SK-N-SH treated with all-trans-retinoic acid at 6 μM for 48 hours (cell line): ENCODE results near the gene ZSWIM6.

Source experiments
- ARNTL ChIP-seq: fragments of 450-650 bp; formaldehyde crosslinking; IDR thresholded peaks from 2 replicates; pipeline ENCODE4 v1.5.0; 2020; ENCODE audit warnings: low read depth, mild to moderate bottlenecking, moderate library complexity, borderline replicate concordance
- BACH2 ChIP-seq: fragments of 250-450 bp; sonication (Bioruptor Pico); IDR thresholded peaks from 2 replicates; pipeline ENCODE4 v1.9.0; 2021; ENCODE audit warnings: mild to moderate bottlenecking, borderline replicate concordance
- PATZ1 ChIP-seq: fragments of 250-450 bp; sonication (Bioruptor Pico); IDR thresholded peaks from 2 replicates; pipeline ENCODE4 v1.8.0; 2020; ENCODE audit warnings: mild to moderate bottlenecking, moderate library complexity, borderline replicate concordance
- TCF4 ChIP-seq: fragments of 250-450 bp; sonication (Bioruptor Pico); IDR thresholded peaks from 2 replicates; pipeline ENCODE4 v1.8.0; 2021; ENCODE audit warnings: mild to moderate bottlenecking, moderate library complexity, borderline replicate concordance
- TOX ChIP-seq: fragments of 250-450 bp; sonication (Bioruptor Pico); IDR thresholded peaks from 2 replicates; pipeline ENCODE4 v1.8.0; 2021; ENCODE audit warnings: mild to moderate bottlenecking, moderate library complexity, borderline replicate concordance
- TSHZ2 ChIP-seq: fragments of 250-450 bp; sonication (Bioruptor Pico); IDR thresholded peaks from 2 replicates; pipeline ENCODE4 v1.5.0; 2020; ENCODE audit warnings: mild to moderate bottlenecking, moderate library complexity
- ZC3H10 ChIP-seq: fragments of 250-450 bp; sonication (Bioruptor Pico); IDR thresholded peaks from 2 replicates; pipeline ENCODE4 v1.5.1; 2021; ENCODE audit warnings: mild to moderate bottlenecking, moderate library complexity
- ZFP3 ChIP-seq: fragments of 250-450 bp; sonication (Bioruptor Pico); IDR thresholded peaks from 2 replicates; pipeline ENCODE4 v1.5.0; 2020; ENCODE audit warnings: mild to moderate bottlenecking, moderate library complexity
- ZNF565 ChIP-seq: fragments of 450-650 bp; formaldehyde crosslinking; conservative IDR thresholded peaks from 2 replicates; pipeline ENCODE4 v1.5.0; 2020; ENCODE audit warnings: low read depth, mild to moderate bottlenecking, moderate library complexity
- TF ChIP-seq, protein P1 (sequence below): fragments of 250-450 bp; sonication (Bioruptor Pico); IDR thresholded peaks from 2 replicates; pipeline ENCODE4 v1.5.1; 2021; ENCODE audit warnings: mild to moderate bottlenecking, moderate library complexity
- TF ChIP-seq, protein P2 (sequence below): fragments of 250-450 bp; sonication (Bioruptor Pico); IDR thresholded peaks from 2 replicates; pipeline ENCODE4 v1.5.1; 2020; ENCODE audit warnings: low read depth, mild to moderate bottlenecking, moderate library complexity

DNA sequence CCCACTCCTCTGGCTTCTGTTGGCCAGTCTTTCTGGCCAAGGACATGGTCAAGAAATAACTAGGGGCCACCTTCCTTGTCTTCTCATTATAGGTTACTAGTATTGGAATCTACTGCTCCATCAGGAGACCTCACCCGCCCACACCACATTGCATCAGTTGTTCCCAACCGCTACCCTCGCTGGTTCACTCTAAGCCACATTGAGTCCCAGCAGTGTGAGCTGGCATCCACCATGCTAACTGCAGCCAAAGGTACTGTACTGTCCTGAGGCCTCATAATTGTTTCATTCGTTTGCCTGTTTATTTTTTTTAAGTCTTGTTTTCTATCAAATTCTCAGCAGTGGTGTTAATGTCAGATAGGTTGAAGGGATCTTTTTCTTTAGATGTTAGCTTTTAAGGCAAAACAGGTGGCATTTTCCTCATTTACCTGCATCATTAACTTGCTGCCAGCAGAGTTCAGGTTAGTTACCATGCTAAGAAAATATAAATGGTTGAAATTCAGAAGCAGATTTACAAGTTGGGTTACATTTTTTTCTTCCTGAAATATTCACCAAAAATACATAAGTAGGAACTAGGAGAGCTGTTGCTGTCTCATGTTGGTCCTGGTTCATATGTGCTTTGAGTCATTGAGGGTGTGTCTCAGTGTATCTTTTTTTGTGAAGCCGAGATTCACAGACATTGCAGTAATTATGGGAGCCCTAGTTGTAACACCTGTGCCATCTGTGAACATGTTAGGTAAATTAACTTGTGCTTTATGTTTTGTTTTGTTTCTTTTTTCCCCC lies 206.9 kb downstream of the ZSWIM6 start:
- TF ChIP-seq PATZ1 (CRISPR knock-in tag) (no peak), ZFP3 (CRISPR knock-in tag) (no peak), ZNF565 (no peak), TSHZ2 (CRISPR knock-in tag) (no peak), ARNTL (CRISPR knock-in tag) (no peak), TCF4 (CRISPR knock-in tag) (no peak), TOX (CRISPR knock-in tag) (no peak), ZC3H10 (CRISPR knock-in tag) (no peak), BACH2 (no peak)
- TF ChIP-seq, protein P1, sequence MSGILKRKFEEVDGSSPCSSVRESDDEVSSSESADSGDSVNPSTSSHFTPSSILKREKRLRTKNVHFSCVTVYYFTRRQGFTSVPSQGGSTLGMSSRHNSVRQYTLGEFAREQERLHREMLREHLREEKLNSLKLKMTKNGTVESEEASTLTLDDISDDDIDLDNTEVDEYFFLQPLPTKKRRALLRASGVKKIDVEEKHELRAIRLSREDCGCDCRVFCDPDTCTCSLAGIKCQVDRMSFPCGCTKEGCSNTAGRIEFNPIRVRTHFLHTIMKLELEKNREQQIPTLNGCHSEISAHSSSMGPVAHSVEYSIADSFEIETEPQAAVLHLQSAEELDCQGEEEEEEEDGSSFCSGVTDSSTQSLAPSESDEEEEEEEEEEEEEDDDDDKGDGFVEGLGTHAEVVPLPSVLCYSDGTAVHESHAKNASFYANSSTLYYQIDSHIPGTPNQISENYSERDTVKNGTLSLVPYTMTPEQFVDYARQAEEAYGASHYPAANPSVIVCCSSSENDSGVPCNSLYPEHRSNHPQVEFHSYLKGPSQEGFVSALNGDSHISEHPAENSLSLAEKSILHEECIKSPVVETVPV: no peak
- TF ChIP-seq, protein P2, sequence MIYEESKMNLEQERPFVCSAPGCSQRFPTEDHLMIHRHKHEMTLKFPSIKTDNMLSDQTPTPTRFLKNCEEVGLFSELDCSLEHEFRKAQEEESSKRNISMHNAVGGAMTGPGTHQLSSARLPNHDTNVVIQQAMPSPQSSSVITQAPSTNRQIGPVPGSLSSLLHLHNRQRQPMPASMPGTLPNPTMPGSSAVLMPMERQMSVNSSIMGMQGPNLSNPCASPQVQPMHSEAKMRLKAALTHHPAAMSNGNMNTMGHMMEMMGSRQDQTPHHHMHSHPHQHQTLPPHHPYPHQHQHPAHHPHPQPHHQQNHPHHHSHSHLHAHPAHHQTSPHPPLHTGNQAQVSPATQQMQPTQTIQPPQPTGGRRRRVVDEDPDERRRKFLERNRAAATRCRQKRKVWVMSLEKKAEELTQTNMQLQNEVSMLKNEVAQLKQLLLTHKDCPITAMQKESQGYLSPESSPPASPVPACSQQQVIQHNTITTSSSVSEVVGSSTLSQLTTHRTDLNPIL: no peak
